Keratinocyte (primary cell): ENCODE results near the gene ABCB11. TPM values are rescaled to one million over a fixed set of nuclear protein-coding genes. Genes with fewer than 3 reads are reported as not detected.

ENCODE experiments used
- DNase-seq: peaks from one replicate; pipeline ENCODE4 v3.0.0-alpha.2; 2011; ENCODE audit warnings: low read depth, missing footprints, low spot score
- FAIRE-seq: peaks from 2 replicates; lab custom pipeline; 2011; peaks lifted over from hg19 to GRCh38; lab: Jason Lieb, UNC
- H2AFZ ChIP-seq: 2 replicates; pipeline ENCODE4 v1.6.0; 2012; ENCODE audit warnings: low read length, control low read depth, inconsistent platforms; ENCODE audit not compliant: control insufficient read depth
- H3K27ac ChIP-seq: 2 replicates; pipeline ENCODE4 v1.5.1; 2011; ENCODE audit warnings: low read length; ENCODE audit not compliant: control insufficient read depth, insufficient read depth
- H3K27me3 ChIP-seq: 3 replicates; pipeline ENCODE4 v1.6.0; 2011; ENCODE audit warnings: low read length; ENCODE audit not compliant: control insufficient read depth, insufficient read depth; ENCODE audit errors: extremely low read depth
- H3K36me3 ChIP-seq, 2 experiments: 2 replicates in 1 of 2; 3 replicates in 1 of 2; pipeline ENCODE4 v1.5.1; 2011; ENCODE audit warnings: low read length in 2 of 2, mild to moderate bottlenecking in 1 of 2; ENCODE audit not compliant: control insufficient read depth in 2 of 2, insufficient read depth in 2 of 2; ENCODE audit errors: extremely low read depth in 1 of 2
- H3K4me1 ChIP-seq: 3 replicates; pipeline ENCODE4 v1.5.1; 2011; ENCODE audit warnings: low read length; ENCODE audit not compliant: control insufficient read depth, insufficient read depth; ENCODE audit errors: extremely low read depth
- H3K4me2 ChIP-seq: 3 replicates; pipeline ENCODE4 v1.6.0; 2011; ENCODE audit warnings: low read depth, low read length; ENCODE audit not compliant: control insufficient read depth, insufficient read depth; ENCODE audit errors: extremely low read depth
- H3K4me3 ChIP-seq, 3 experiments: fragments of 200-600 bp in 1 of 3; sonication (generic) in 1 of 3; 2 replicates in 2 of 3; 3 replicates in 1 of 3; pipeline ENCODE4 v1.5.1; 2011 to 2016; ENCODE audit warnings: low read length in 3 of 3, mild to moderate bottlenecking in 3 of 3, control low read depth in 2 of 3, inconsistent platforms in 1 of 3, low read depth in 1 of 3, mixed read lengths in 1 of 3, mixed run types in 1 of 3, moderate library complexity in 1 of 3; ENCODE audit not compliant: control insufficient read depth in 2 of 3, insufficient read depth in 2 of 3; ENCODE audit errors: extremely low read depth in 1 of 3
- H3K79me2 ChIP-seq: 2 replicates; pipeline ENCODE4 v1.6.0; 2012; ENCODE audit warnings: low read length; ENCODE audit not compliant: control insufficient read depth, insufficient read depth
- H3K9ac ChIP-seq: 3 replicates; pipeline ENCODE4 v1.6.0; 2011; ENCODE audit warnings: low read length; ENCODE audit not compliant: control insufficient read depth, insufficient read depth; ENCODE audit errors: extremely low read depth
- H3K9me1 ChIP-seq: 3 replicates; pipeline ENCODE4 v1.6.0; 2011; ENCODE audit warnings: low read length; ENCODE audit not compliant: control insufficient read depth, insufficient read depth; ENCODE audit errors: extremely low read depth
- H3K9me3 ChIP-seq: 2 replicates; pipeline ENCODE4 v1.5.1; 2012; ENCODE audit warnings: low read depth, low read length; ENCODE audit not compliant: control insufficient read depth
- H4K20me1 ChIP-seq: 3 replicates; pipeline ENCODE4 v1.6.0; 2011; ENCODE audit warnings: low read length; ENCODE audit not compliant: control insufficient read depth, insufficient read depth; ENCODE audit errors: extremely low read depth
- EZH2 ChIP-seq: IDR thresholded peaks from one replicate; pipeline ENCODE4 v1.6.1; 2012; ENCODE audit warnings: inconsistent platforms, mild to moderate bottlenecking, low read length, moderate library complexity
- dilution Hi-C: fragments of 300-500 bp; cut with MboI; formaldehyde crosslinking; loops from one replicate; pipeline ENCODE4 v1.7.0; 2020; ENCODE audit warnings: low sequenced_read_pairs; ENCODE audit not compliant: extremely low pct_ligation_motif_present
- polyA plus RNA-seq, 5 experiments: library from polyadenylated mRNA; depleted of rRNA in 3 of 5; stranded (reverse) in 3 of 5; stranded (forward) in 1 of 5; unstranded in 1 of 5; fragments of >200 nt; gene quantifications; 1 replicate in 1 of 5; 2 replicates in 3 of 5; 3 replicates in 1 of 5; pipeline versions ENCODE4 v1.2.1 to v1.2.3, GENCODE V29; 2011 to 2012; ENCODE audit warnings: missing spikeins in 2 of 5, low read depth in 1 of 5, low replicate concordance in 1 of 5
- TF ChIP-seq, protein P1 (sequence below), 3 experiments: IDR thresholded peaks in 1 of 3; conservative IDR thresholded peaks in 1 of 3; optimal IDR thresholded peaks in 1 of 3; 2 replicates in 2 of 3; 3 replicates in 1 of 3; pipeline versions ENCODE3 to v1.5.1; 2011; ENCODE audit warnings: low read length in 3 of 3, mild to moderate bottlenecking in 3 of 3, moderate library complexity in 2 of 3, control low read depth in 1 of 3, inconsistent platforms in 1 of 3; ENCODE audit not compliant: insufficient read depth in 2 of 3; ENCODE audit errors: extremely low read depth in 1 of 3

ABCB11 gene
- polyA plus RNA-seq, 1 donor (not counting 4 experiments of a cell fraction or from before 2014, with no cell fraction given): 0.03 TPM

DNA sequence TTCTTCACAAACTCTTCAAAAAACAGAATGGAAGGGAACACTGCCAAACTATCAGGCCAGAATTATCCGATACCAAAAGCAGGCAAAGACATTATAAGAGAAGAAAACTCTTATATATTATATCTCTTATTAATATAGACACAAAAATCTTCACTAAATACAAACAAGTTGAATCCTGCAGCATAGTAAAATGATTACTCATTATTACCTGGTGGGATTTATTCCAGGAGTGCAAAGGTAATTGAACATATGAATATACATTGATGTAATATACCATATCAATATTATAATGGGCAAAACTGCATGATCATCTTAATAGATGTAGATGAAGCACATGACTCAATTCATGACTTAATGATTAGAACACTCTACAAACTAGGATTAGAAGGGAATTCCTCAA, 25.1 kb downstream of the ABCB11 start:
- Histone ChIP-seq H3K4me1 (peaks cover 24% of the 10 kb centered on the region), H3K36me3 (no peaks in the 10 kb centered on the region), H2AFZ (peak overlapping the region; percentile 42), H3K9ac (no peak overlapping the region), H3K27me3 (no peaks in the 10 kb centered on the region), H3K4me2 (peak overlapping the region; percentile 41), H3K27ac (peak overlapping the region; percentile 55), H3K9me3 (no peaks in the 10 kb centered on the region), H3K9me1 (no peaks in the 10 kb centered on the region), H4K20me1 (no peaks in the 10 kb centered on the region), H3K4me3 (no peak overlapping the region), H3K79me2 (no peaks in the 10 kb centered on the region)
- TF ChIP-seq, protein P1, sequence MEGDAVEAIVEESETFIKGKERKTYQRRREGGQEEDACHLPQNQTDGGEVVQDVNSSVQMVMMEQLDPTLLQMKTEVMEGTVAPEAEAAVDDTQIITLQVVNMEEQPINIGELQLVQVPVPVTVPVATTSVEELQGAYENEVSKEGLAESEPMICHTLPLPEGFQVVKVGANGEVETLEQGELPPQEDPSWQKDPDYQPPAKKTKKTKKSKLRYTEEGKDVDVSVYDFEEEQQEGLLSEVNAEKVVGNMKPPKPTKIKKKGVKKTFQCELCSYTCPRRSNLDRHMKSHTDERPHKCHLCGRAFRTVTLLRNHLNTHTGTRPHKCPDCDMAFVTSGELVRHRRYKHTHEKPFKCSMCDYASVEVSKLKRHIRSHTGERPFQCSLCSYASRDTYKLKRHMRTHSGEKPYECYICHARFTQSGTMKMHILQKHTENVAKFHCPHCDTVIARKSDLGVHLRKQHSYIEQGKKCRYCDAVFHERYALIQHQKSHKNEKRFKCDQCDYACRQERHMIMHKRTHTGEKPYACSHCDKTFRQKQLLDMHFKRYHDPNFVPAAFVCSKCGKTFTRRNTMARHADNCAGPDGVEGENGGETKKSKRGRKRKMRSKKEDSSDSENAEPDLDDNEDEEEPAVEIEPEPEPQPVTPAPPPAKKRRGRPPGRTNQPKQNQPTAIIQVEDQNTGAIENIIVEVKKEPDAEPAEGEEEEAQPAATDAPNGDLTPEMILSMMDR (optimal IDR thresholded peaks at IDR 0.05 in 1 of 3, IDR thresholded peaks at IDR 0.05 in 1 of 3, conservative IDR thresholded peaks at IDR 0.05 in 1 of 3; ENCODE audit: extremely low read depth in 1 of 3, insufficient read depth in 2 of 3, low read length in 3 of 3): no peak
- TF ChIP-seq EZH2: no peak
- no peak for DNase-seq
- dilution Hi-C loops: no loop called here
- FAIRE-seq: no peak

DNA sequence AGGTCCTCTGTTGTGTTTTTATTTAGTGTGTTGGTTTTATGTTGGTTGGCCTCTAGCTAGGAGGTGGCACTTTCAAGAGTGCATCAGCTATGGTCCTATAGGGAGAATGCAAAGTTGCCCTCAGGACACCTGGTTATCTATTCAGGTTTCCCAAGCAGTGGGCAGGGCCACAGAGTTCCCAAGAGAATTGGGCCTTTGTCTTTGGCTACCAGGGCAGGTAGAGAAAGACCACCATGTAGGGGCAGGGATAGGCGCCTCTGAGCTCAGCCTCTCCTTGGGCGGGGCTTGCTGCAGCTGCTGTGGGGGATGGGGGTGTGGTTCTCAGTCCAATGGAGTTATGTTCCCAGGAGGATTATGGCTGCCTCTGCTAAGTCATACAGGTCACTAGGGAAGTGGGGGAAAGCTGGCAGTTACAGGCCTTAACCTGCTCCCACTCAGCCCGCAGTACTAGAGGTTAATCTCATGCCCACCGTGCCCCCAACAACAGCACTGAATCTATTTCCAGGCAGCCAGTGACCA, 26.0 kb downstream of the ABCB11 start:
- Histone ChIP-seq H2AFZ (peak overlapping the region; percentile 20), H3K9me3 (no peaks in the 10 kb centered on the region), H3K4me3 (no peak overlapping the region), H3K9me1 (no peaks in the 10 kb centered on the region), H3K9ac (no peak overlapping the region), H3K27ac (peak overlapping the region; percentile 55), H3K4me2 (no peak overlapping the region), H3K27me3 (no peaks in the 10 kb centered on the region), H4K20me1 (no peaks in the 10 kb centered on the region), H3K36me3 (no peaks in the 10 kb centered on the region), H3K79me2 (no peaks in the 10 kb centered on the region), H3K4me1 (peaks cover 22% of the 10 kb centered on the region)
- no peak for FAIRE-seq
- TF ChIP-seq, protein P1 (optimal IDR thresholded peaks at IDR 0.05 in 1 of 3, IDR thresholded peaks at IDR 0.05 in 1 of 3, conservative IDR thresholded peaks at IDR 0.05 in 1 of 3; ENCODE audit: extremely low read depth in 1 of 3, insufficient read depth in 2 of 3, low read length in 3 of 3): no peak
- TF ChIP-seq EZH2: no peak
- dilution Hi-C loops: no loop called here
- DNase-seq: no peak
